Measurements from ENCODE around the gene ZBP1. TPM values are rescaled to one million over a fixed set of nuclear protein-coding genes. Genes with fewer than 3 reads are reported as not detected.

ZBP1 gene
- total RNA-seq, 2 donors from 2014 or later: 0.47 TPM; not detected in 1

- intact Hi-C loops (cut with DNase I): no loop called here
- DNase-seq (no peak), ATAC-seq (no peak)
Observed at GRCh38 chr20:57583289-57584257, 36.7 kb downstream of the ZBP1 start.

- peak; percentile 29 to 58 for ATAC-seq
- intact Hi-C loops (cut with DNase I): no loop called here
- DNase-seq: peak; percentile 50
Observed at GRCh38 chr20:57582432-57583288, 37.6 kb downstream of the ZBP1 start.

- intact Hi-C loops (cut with DNase I): no loop called here
Observed at GRCh38 chr20:57582029-57582378, 38.2 kb downstream of the ZBP1 start.

GRCh38 chr20:57581202-57582028 is 38.8 kb downstream of the ZBP1 start:
- ATAC-seq (peak; percentile 25 to 67), DNase-seq (no peak)
- intact Hi-C loops (cut with DNase I): no loop called here

More at GRCh38 chr20:57582029-57582378, 38.2 kb downstream of the ZBP1 start:
- DNase-seq (no peak), ATAC-seq (no peak)

GRCh38 chr20:57580478-57581201 is 39.6 kb downstream of the ZBP1 start:
- ATAC-seq (no peak), DNase-seq (no peak)
- intact Hi-C loops (cut with DNase I): no loop called here

- DNase-seq (no peak), ATAC-seq (no peak)
- intact Hi-C loops (cut with DNase I): no loop called here
Observed at GRCh38 chr20:57579898-57580447, 40.3 kb downstream of the ZBP1 start.

- DNase-seq: no peak
- intact Hi-C loops (cut with DNase I): no loop called here
- peak in 1 of 2 donors; percentile 28 for ATAC-seq
Observed at GRCh38 chr20:57579331-57579897, 40.8 kb downstream of the ZBP1 start.

- ATAC-seq: no peak
- DNase-seq: no peak
- intact Hi-C loops (cut with DNase I): no loop called here
Observed at GRCh38 chr20:57578476-57579165, 41.6 kb downstream of the ZBP1 start.

GRCh38 chr20:57577679-57578475 is 42.3 kb downstream of the ZBP1 start:
- intact Hi-C loops (cut with DNase I): no loop called here
- ATAC-seq (no peak), DNase-seq (no peak)

GRCh38 chr20:57576617-57577550 is 43.3 kb downstream of the ZBP1 start:
- DNase-seq (no peak), ATAC-seq (no peak)
- intact Hi-C loops (cut with DNase I): no loop called here

- no peak for ATAC-seq
- DNase-seq: no peak
- intact Hi-C loops (cut with DNase I): no loop called here
Observed at GRCh38 chr20:57576002-57576401, 44.2 kb downstream of the ZBP1 start.

- no peak for DNase-seq
- ATAC-seq: no peak
- intact Hi-C loops (cut with DNase I): no loop called here
Observed at GRCh38 chr20:57574954-57575353, 45.3 kb downstream of the ZBP1 start.

- DNase-seq (no peak), ATAC-seq (no peak)
- intact Hi-C loops (cut with DNase I): no loop called here
Observed at GRCh38 chr20:57573894-57574293, 46.3 kb downstream of the ZBP1 start.

GRCh38 chr20:57573242-57573641 is 47.0 kb downstream of the ZBP1 start:
- intact Hi-C loops (cut with DNase I): no loop called here
- ATAC-seq (no peak), DNase-seq (no peak)

GRCh38 chr20:57571782-57572416 is 48.3 kb downstream of the ZBP1 start:
- no peak for DNase-seq
- intact Hi-C loops (cut with DNase I): no loop called here
- ATAC-seq: no peak
